OCI-LY1 (cell line): Measurements from ENCODE around the gene RHCE.

Source experiments
- EZH2 ChIP-seq: fragments of 200-600 bp; sonication (generic), shearing (Covaris generic); IDR thresholded peaks from 2 replicates; pipeline ENCODE4 v1.8.0; 2017; ENCODE audit warnings: borderline replicate concordance, mixed run types, mild to moderate bottlenecking, antibody characterized with exemption, low read length, moderate library complexity, mixed read lengths
- TF ChIP-seq, protein P1 (sequence below): fragments of 200-600 bp; sonication (generic), shearing (Covaris generic); IDR thresholded peaks from 2 replicates; pipeline ENCODE4 v1.5.1; 2017; ENCODE audit warnings: mild to moderate bottlenecking, antibody characterized with exemption, low read length, moderate library complexity, mixed read lengths

DNA sequence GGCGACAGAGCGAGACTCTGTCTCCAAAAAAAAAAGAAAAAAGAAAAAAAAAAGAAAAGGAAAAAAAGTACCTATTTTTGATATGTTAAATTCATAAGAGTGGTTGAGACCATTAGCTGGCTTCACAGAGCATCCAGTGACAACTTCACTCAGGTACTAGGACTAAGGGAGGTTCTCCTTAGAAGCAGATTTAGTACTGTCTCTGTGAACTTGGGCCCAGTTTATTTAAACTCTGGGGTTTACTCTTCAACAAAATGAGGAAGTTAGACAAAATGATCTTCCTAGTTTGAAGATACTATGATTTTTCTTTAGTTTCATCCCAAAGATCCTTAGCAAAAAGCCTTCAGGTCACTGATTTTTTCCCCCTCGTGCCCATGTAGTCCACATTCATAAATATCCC, 31.3 kb upstream of the RHCE start:
- TF ChIP-seq, protein P1, sequence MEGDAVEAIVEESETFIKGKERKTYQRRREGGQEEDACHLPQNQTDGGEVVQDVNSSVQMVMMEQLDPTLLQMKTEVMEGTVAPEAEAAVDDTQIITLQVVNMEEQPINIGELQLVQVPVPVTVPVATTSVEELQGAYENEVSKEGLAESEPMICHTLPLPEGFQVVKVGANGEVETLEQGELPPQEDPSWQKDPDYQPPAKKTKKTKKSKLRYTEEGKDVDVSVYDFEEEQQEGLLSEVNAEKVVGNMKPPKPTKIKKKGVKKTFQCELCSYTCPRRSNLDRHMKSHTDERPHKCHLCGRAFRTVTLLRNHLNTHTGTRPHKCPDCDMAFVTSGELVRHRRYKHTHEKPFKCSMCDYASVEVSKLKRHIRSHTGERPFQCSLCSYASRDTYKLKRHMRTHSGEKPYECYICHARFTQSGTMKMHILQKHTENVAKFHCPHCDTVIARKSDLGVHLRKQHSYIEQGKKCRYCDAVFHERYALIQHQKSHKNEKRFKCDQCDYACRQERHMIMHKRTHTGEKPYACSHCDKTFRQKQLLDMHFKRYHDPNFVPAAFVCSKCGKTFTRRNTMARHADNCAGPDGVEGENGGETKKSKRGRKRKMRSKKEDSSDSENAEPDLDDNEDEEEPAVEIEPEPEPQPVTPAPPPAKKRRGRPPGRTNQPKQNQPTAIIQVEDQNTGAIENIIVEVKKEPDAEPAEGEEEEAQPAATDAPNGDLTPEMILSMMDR, result no peak
- TF ChIP-seq EZH2, result no peak
